GM21717 (cell line): Measurements from ENCODE around the gene PSMG3.

Source experiments
- ATAC-seq: cut with Tn5 transposase; IDR thresholded peaks from one replicate; pipeline ENCODE4 v1.9.1; 2021; ENCODE audit warnings: mild to moderate bottlenecking, moderate library complexity; ENCODE audit not compliant: unreplicated experiment

The PSMG3 gene

DNA sequence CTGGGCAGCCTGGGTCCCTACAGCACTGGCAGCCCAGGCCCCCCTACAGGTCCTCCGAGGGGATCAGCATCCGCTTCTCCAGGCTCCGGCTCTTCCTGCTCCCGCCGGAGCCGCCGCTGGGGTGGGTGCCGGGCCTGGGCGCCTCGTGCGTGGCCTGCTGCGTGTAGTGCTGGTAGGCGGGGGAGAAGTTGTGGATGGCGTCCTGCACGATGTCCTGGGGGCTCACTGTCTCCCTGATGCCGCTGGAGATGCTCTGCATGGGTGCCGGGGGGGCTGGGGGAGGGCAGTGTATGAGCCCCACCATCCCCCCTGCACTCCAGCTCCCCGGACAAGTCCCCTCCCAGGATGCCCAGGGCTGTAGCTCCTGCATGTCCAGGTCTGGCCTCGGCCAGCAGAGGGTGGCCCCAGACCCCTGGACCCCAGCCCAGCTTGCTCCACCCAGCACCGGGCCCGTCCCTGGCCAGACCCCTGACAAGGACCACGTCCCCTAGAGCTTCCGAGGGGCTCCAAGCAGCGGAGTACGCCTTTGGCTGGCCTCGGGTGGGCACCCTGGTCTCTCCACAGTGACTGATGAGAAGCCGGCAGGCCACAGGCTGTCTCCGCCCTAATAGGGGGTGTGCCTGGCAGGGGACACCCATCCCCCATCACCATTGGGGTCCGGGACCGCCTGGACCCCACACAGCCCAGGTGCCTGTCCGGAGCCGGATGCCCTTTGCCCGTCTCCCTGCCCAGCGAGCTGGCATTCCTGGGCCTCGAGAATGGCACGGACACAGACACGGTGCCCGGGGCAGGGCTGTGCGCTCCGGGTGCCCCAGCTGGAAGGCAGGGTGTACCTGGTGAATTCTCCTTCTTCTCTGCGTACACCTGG lies 22.7 kb downstream of the PSMG3 start:
- no peak for ATAC-seq

DNA sequence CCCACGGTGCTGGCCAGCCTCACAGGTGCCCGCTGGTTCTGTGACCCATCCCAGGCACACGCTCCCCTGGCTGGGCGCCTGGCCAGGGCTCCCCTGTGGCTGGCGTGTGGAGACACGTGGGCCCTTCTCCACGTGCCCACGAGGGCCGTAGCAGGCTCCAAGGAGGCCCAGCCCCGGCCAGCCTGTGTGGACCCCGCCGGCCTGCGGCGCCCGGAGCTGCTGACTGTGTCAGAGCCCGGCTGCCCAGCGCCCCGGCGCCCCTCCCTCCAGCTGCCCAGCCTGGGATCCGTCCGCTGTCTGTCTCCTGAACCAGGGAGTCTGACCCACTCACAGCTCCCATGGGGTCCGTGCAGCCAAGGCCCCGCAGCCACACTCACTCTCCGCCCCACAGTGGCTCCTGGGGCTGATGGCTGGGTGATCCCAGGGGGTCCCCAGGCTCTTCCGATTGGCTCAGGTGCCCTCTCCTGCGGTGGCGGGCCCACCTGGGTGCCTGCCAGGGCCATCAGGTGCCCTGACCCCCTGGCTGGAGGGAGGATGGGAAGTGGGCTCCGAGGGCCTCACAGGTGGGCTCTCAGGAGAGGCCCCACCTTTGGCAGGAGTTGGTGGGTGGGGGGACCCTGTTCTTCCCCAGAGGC lies 23.4 kb downstream of the PSMG3 start:
- ATAC-seq: no peak

DNA sequence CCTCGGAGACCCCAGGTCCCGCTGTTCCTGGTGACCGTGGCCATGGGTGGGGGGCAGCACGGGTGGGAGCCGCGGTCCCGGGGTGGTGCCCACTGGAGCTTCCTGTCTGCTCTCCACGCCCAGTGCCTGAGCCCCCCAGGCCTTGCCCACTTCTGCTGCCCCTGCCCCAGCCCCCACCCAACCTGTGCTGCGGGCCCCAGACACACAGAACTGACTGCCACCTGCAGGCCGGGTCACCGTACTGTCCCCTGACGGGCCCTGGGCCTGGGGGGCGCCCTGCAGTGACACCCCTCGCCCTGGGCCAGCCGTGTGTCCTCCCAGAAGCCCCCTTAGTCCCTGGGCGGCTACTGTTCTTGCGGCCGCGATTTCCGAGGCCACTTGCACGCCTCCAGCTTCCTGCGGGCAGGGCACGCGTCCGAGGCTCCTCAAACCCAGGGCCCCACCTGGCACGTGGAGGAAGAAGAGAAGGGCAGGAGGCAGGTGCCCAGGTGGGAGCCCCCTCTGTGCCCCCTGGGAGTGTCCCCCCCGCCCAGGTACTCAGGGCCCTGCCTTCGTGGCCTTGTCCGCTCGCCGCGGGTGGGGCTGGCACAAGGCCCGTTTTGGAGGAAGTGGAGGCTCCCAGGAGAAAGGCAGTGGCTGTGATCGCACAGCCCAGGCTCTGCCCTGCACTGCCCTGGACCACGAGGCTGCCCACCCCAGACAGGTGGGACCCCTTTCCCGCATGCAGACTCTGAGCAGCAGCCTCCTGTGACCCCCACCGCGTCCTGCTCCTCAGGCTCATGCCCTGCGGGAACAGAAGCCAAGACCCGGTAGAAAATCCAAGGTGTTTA lies 24.2 kb downstream of the PSMG3 start:
- ATAC-seq: no peak

DNA sequence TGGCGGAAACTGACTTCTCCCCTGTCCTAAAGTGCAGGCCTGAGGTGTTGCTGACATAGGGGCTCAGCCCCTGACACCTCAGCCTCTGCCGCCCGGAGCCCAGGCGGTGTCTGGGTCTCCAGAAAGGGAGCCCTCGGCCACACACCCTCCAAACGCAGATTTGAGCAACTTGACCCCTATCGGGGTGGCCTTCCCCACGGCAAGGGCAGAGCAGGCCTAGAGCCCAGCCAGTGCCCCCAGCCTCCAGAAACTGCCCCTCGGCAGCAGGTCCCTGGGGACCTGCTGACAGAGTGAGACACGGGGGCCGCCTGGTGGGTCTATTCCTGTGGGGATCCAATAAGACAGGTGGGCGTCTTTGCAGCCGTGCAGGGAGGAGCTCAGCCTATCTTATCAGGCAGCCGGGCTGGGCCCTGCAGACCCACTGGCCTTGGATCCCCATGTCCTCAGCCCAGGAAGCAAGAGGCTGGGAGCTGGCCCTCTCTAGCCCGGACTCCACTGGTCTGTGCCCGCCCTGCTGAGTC lies 24.9 kb downstream of the PSMG3 start:
- ATAC-seq: no peak

DNA sequence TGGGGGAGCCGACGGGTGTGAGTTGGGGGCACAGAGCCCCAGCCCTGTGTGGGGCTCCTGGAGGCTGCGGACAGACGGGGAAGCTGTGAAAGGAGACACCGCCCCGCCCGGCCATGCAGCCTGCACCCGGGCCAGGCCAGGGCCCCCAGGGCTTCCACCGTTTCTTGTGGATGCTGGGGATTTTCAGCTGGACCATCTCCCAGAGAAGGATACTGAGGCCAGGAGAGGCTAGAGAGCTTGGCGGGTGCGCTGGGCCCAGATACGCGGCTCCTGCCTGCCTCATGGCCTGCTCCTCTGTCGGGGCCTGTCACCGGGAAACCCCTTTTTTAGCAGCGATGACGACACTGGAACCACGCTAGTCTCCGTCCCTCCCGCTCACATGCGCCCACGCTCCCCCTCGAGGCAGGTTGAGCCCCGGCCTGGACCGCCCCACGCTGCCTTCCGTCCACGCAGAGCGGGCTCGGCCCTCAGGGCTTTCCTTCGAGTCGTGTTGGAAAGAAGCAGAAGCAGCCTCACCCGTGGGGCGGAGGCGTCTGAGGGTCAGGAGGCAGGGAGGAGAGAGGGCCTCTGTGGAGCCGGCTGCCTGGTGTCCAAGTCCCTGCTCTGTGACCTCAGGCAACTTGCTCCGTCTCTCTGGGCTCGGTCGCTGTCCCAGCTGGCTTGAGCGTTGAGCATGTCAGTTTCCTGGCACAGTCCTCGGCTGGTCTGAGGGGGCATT lies 25.5 kb downstream of the PSMG3 start:
- ATAC-seq: no peak

DNA sequence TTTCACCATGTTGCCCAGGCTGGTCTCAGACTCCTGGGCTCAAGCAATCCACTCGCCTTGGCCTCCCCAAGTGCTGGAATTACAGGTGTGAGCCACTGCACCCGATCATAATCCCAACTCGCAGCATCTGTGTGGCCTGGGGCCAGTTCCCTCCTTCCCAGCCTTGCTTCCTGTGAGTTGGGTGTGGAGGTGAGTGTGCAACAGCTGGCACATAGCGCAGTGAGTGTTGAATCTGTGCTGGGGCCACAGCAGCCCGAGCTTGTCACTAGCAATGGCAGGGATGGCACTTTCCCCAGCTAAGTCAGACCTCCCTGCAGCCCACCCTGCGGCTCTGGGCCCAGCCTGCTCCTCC lies 26.0 kb downstream of the PSMG3 start:
- no peak for ATAC-seq

DNA sequence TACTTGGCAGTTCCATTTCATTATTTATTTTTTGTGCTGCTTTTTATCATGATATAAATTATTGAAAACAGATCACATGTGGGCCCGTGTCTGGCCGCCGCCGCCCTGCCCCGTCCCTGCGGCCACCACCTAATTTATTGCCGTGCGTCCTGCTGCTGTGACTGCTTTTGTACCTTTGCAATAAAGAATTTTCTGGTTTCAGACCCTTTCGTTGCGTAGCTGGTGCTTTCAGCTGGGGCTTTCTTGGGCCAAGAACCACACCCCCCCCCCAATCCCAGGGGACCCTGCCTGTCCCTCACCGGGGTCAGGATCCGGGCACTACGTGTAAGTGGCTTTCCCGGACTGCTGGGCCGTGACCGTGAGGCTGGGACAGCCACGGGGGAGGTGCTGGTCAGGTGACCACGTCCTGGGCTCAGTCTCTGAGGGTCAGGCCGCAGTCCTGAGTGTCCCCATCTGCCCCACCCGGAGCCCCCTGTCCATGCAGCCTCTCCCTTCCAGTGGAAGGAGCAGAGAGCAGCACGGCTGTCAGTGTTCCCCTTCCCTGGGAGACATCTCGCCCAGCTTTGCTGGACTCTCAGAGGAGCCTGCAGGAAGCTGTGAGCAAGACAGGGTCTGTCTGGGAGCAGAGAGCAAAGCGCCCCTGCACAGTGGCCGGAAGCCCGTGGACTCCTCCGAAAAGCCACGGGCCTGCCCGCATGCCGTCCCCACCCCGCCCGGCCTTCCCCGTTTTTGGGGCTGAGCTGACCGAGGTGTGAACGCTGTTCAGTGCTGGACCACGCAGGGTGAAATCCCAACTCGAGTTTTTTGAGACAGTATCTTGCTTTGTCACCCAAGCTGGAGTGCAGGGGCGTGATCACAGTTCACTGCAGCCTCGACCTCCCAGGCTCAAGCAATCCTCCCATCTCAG lies 26.7 kb downstream of the PSMG3 start:
- no peak for ATAC-seq

DNA sequence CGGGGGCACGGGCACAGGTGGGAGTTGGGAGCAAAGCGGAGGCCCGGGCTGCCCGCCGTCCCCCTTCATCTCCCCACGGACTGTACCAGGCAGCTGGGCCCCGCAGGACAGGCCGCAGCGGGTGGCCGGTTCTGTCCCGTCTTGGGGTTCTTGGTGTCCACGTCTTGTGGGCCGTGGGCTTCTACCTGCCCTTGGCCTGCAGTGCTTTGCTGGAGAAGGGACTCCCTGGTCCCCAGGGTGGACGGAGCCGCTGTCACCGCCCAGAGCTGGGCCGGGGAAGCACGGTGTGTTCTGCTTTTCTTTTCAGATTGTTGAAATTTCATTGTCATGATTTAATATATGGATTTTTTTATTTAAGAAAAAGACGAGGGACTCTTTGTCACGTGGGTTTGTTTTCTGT lies 27.5 kb downstream of the PSMG3 start:
- no peak for ATAC-seq

DNA sequence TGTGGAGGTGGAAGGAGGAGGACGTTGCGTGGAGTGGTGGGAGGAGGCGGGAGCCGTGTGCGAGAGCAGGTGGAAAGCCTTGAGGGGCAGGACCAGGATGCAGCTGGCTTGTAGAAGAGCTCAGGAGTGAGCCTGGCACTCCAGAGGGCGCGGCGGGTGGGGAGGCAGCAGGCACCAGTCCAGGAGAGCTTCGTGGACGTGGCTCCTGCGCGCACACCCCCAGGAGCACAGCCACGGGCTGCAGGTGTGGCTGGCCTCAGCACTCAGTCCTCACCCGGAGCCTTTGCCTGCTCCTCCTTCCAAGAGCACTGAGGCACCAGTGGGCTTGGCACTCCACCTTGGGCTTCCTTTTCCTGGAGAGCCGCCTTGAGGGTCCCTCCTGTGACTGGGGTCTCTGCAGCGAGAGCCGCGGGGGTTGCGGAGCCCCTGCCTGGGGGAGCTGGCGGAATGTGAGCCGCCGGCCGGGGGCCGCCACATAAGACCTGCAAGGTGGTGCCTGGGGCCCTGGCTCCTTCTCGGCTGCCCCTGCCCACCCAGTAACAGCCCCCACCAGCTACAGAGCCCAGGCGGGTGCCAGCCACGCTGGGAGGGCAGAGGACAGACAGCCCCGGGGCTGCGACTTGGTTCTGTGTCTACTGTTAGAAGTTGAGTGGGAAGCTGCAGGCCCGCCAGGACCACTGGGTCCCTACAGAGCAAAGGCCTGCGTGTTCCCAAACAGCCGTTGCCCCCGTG lies 28.2 kb downstream of the PSMG3 start:
- ATAC-seq: no peak

DNA sequence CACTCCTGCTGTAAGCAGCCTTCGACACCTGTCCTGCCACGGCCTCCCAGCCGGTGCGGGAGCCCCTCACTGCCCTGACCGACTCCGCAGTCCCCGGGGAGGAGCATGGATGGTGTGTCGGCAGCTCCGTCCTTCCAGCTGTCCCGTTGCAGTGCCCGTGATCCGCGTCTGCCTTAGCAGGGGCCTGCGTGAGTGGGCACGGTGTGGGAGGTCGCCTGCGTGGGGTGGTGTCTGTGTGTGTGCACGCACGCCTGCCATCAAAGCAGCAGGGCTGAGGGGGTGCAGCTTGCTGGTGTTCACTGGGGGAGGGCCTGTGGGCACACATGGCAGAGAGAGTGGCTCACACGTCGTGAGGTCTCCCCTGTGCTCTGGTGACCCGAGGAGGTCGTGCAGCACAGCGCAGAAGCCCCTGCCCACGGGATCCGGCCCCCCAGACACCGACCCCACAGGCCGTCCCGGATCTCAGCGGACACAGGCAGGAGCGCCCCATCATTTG lies 29.0 kb downstream of the PSMG3 start:
- ATAC-seq: no peak

DNA sequence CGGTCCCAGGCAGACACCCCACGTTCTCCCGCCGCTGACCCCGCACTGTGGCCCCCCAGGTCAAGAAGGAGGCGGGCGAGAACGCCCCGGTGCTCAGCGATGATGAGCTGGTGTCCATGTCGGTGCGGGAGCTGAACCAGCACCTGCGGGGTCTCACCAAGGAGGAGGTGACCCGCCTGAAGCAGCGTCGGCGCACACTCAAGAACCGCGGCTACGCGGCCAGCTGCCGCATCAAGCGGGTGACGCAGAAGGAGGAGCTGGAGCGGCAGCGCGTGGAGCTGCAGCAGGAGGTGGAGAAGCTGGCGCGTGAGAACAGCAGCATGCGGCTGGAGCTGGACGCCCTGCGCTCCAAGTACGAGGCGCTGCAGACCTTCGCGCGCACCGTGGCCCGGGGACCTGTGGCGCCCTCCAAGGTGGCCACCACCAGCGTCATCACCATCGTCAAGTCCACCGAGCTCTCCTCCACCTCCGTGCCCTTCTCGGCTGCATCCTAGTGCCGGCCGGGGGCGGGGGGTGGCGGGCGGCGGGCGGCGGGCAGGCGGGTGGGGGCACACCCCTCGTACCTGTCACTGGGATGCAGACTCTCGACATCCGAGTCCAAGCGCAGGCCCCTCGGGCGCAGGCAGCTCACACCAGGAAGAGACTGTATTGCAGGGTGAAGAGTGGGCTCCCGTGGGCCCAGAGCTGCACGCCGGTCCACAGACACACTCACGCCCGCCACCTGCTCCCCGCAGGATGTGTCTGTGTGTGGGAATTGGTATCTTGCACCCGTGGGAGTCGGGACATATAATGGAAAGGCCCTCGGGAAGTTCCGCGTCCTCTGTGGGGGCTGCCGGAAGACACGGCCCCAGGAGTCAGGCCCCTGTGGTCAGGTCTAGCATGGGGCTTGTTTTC lies 29.7 kb downstream of the PSMG3 start:
- ATAC-seq: no peak

DNA sequence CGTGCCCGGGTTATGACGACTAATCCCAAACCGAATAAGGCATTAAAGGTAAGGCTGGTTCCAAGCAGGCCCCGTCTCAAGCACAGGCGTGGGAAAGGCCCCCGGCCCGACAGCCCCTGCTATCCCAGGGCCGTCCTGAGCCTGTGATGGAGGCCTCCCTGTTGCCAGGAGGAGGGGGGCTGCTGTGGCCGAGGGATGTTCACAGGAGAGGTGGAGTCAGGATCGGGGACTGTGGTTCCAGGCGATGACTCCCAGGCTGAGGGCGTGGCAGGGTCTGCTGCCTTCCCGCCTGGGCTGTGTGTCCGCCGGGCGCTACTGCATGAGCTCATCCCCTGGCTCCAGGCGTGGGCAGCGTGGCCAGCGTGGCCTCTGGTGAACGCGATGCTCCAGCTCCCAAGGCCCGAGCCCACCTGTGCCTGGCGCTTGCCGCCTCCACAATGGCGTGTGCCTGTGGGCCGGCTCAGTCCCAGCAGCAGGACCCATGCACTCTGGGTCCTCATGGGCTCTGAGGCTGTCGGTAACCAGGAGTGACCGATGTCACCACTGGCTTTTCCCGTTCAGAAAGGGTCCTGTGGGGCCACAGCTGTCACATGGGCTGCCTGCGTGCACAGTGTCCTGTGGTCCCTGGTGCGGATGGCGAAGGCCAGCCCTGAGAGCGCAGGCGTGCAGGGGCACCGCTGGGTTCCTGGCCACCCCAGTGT lies 30.5 kb downstream of the PSMG3 start:
- no peak for ATAC-seq

DNA sequence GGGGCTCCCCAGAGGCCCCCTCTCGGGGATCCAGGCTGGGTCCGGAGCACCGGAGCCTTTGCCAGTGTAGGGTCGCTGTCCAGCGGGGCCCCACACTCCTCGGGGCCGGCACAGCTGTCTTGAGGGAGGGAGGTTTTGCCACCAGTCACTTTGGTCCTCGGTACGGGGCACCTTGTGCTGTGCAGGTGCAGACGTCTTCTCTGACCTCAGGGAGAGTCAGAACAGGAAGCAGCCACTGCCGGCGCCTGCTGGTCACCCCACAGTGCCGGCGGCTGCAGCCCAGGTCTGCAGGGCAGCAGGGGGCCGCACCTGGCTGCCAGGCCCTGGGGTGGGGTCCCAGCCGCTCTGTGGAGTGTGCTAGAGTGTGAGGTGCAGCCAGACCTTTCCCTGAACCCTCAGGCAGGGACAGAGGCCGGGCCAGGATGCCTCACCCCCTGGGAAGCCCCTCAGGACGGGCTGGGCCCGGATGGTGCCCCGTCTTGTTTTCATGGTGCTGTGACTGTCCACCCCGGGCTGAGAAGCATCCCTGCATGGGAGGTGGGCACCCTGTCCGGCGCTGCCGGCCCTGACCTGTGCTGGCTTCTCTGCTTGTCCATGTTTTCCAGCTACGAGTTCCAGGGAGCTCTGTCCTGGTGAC lies 31.2 kb downstream of the PSMG3 start:
- ATAC-seq: no peak

DNA sequence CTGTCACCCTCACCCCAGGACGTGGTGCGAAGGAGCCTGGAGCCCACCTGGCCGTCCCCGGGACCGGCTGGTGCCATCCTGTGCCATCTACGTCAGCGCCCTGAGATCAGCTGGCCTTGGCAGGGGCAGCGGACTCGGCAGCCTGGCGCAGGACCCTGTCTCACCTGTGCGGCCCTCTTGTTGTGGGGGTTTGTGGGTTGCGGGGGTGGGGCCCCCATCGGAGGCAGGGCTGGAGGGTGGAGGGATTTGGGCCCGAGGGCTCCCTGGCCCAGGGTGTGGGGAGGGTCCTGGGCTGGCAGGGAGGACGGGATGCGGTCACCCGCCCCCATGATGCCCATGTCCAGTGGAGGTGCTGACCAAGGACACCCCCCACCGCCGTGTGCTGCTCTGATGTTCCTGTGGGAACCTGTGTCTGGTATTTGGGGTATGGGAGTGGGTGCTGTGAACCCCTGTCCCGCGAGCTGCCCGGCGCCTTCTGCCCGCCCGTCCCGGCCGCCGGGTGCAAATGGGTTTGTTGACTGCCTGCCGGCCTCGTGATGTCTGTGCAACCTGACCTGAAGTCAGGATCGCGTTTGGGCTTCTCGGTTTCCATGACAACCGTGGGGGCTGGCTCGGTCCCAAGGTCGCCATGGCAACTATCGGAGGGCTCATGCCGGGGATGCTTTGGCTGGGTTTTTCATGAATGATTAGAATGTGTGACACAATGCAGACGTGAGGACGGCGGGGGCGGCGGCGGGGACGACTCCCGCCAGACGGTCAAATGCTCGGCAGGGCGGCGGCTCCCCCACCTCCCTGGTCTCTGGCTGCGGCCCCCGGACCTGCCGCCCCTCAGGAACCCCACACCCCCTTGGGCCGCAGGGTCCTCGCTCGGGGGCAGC lies 32.1 kb downstream of the PSMG3 start:
- ATAC-seq: no peak

DNA sequence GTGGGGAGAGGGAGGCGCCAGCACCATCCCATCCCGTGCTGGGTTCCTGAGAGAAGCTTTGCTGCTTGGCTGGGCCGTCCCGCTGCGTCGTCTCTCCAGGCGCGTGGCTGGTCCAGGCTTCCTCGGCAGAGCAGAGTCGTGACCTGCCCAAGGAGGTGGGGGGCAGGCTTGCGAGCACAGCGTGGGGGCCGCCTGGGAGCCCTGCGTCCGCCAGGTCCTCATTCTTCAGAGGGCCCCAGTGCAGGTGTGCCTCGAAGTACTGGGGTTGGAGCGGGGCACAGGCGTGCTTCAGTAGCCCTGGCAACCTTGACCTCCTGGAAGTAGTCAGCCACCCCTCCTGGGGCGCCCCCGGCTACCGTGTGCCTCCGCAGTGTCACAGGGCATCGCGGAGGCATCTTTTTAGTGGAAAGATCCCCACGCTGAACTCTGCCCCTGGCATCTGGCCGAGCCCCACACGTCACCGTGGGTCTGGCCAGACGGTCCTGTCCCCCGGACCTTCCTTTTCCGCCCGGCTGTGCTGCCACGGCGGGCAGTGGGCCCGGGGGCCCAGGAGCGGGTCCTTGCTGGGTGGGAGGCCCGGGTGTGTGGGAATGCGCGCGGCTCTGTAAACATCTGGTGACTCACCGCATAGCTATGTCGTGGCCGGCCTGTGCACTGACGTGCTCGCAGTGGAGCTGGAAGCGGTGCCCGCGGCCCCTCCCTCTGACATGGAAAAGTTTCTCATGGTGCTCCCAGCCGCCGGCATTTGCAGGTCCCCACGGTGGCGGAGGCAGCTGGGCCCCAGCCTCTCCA lies 32.9 kb downstream of the PSMG3 start:
- ATAC-seq: no peak
